B cell (primary cell): Measurements from ENCODE around the gene SETD1A. TPM values are rescaled to one million over a fixed set of nuclear protein-coding genes. Genes with fewer than 3 reads are reported as not detected.

ENCODE experiments used
- ATAC-seq: fragments of 200-7000 bp; cut with Tn5 transposase; one replicate; pipeline ENCODE4 v1.10.0; 2021; ENCODE audit warnings: low read depth, mild to moderate bottlenecking, moderate number of reproducible peaks, moderate library complexity
- CTCF ChIA-PET: fragments of 350-600 bp; sonication (Branson Sonifier 250); formaldehyde crosslinking; loops from one replicate; lab custom pipeline; 2021; ENCODE audit warnings: antibody characterized with exemption, inconsistent platforms; lab: Charles Lee
- POLR2A ChIA-PET: fragments of 350-600 bp; sonication (Branson Sonifier 250); formaldehyde crosslinking; loops from one replicate; lab custom pipeline; 2021; ENCODE audit warnings: antibody characterized with exemption; lab: Charles Lee
- DNase-seq: peaks from one replicate; pipeline ENCODE4 v3.0.0; 2013
- H2AFZ ChIP-seq: 2 replicates; pipeline ENCODE4 v1.6.1; 2012; ENCODE audit warnings: mild to moderate bottlenecking, low read depth, low read length; ENCODE audit not compliant: insufficient read depth, poor library complexity, severe bottlenecking
- H3K27ac ChIP-seq, 2 donors: 1 replicate in 1 of 2; 2 replicates in 1 of 2; pipeline ENCODE4 v1.5.1; 2012 to 2013; ENCODE audit warnings: low read length in 2 of 2, mild to moderate bottlenecking in 2 of 2, moderate library complexity in 1 of 2
- H3K27me3 ChIP-seq, 4 experiments: fragments of 200-600 bp in 1 of 4; sonication (generic) in 1 of 4; replicated peaks in 1 of 4; 1 replicate in 2 of 4; 2 replicates in 2 of 4; pipeline versions ENCODE4 v1.6.1 to v1.7.0; 2013 to 2016; ENCODE audit warnings: low read length in 3 of 4, mild to moderate bottlenecking in 2 of 4, mixed read lengths in 1 of 4, moderate library complexity in 1 of 4; ENCODE audit not compliant: insufficient read depth in 4 of 4, control insufficient read depth in 3 of 4; ENCODE audit errors: control extremely low read depth in 1 of 4
- H3K36me3 ChIP-seq, 2 experiments: replicated peaks in 1 of 2; 1 replicate in 1 of 2; 2 replicates in 1 of 2; pipeline versions ENCODE4 v1.6.1 to v1.7.1; 2013; ENCODE audit warnings: low read length in 1 of 2; ENCODE audit not compliant: insufficient read depth in 2 of 2, control insufficient read depth in 1 of 2; ENCODE audit errors: control extremely low read depth in 1 of 2, extremely low read depth in 1 of 2
- H3K4me1 ChIP-seq, 2 donors: fragments of 200-600 bp in 1 of 2; sonication (generic) in 1 of 2; 1 replicate in 1 of 2; 2 replicates in 1 of 2; pipeline versions ENCODE4 v1.5.1 to v1.6.1; 2013 to 2017; ENCODE audit warnings: low read length in 2 of 2; ENCODE audit not compliant: control insufficient read depth in 2 of 2, insufficient read depth in 2 of 2
- H3K4me2 ChIP-seq: replicated peaks from 2 replicates; pipeline ENCODE3; 2012; ENCODE audit warnings: mild to moderate bottlenecking, low read depth, low read length; ENCODE audit not compliant: poor library complexity, severe bottlenecking
- H3K4me3 ChIP-seq, 5 experiments: fragments of 200-600 bp in 1 of 5; sonication (generic) in 1 of 5; 1 replicate in 3 of 5; 2 replicates in 2 of 5; pipeline versions ENCODE4 v1.5.1 to v1.7.0; 2011 to 2016; ENCODE audit warnings: low read length in 4 of 5, mild to moderate bottlenecking in 4 of 5, low read depth in 2 of 5, control low read depth in 1 of 5, moderate library complexity in 1 of 5; ENCODE audit not compliant: insufficient read depth in 1 of 5; ENCODE audit errors: control extremely low read depth in 1 of 5, extremely low read depth in 1 of 5
- H3K79me2 ChIP-seq: fragments of 200-600 bp; sonication (generic); one replicate; pipeline ENCODE4 v1.6.0; 2016; ENCODE audit warnings: low read length; ENCODE audit not compliant: control insufficient read depth, insufficient read depth
- H3K9ac ChIP-seq: fragments of 200-600 bp; sonication (generic); 2 replicates; pipeline ENCODE4 v1.6.1; 2017; ENCODE audit warnings: mild to moderate bottlenecking, low read length, moderate library complexity
- H3K9me3 ChIP-seq, 3 donors: one replicate each; pipeline versions ENCODE4 v1.6.1 to v1.7.1; 2013; ENCODE audit warnings: low read length in 2 of 3; ENCODE audit not compliant: control insufficient read depth in 2 of 3, insufficient read depth in 1 of 3; ENCODE audit errors: control extremely low read depth in 1 of 3
- H4K20me1 ChIP-seq: 2 replicates; pipeline ENCODE4 v1.6.0; 2012; ENCODE audit warnings: mild to moderate bottlenecking, low read length; ENCODE audit not compliant: insufficient read depth, control insufficient read depth, poor library complexity, severe bottlenecking
- H3K27ac Mint-ChIP-seq: one replicate; pipeline ENCODE4 v1.8.0; 2021; ENCODE audit warnings: mixed read lengths
- H3K27me3 Mint-ChIP-seq: one replicate; pipeline ENCODE4 v1.8.0; 2021; ENCODE audit warnings: mixed read lengths
- H3K4me1 Mint-ChIP-seq: one replicate; pipeline ENCODE4 v1.8.0; 2021; ENCODE audit warnings: mixed read lengths
- H3K4me3 Mint-ChIP-seq: one replicate; pipeline ENCODE4 v1.8.0; 2021; ENCODE audit warnings: mixed read lengths
- H3K9me3 Mint-ChIP-seq: one replicate; pipeline ENCODE4 v1.8.0; 2022; ENCODE audit warnings: mixed read lengths; ENCODE audit not compliant: insufficient read depth
- EZH2 ChIP-seq: IDR thresholded peaks from 2 replicates; pipeline ENCODE4 v1.6.1; 2012; ENCODE audit warnings: borderline replicate concordance, low read depth, mild to moderate bottlenecking, moderate library complexity, low read length; ENCODE audit not compliant: insufficient read depth, poor library complexity, severe bottlenecking
- WGBS: methylation state at CpG from one replicate; pipeline ENCODE4 v1.1.5; 2013; ENCODE audit warnings: missing lambda C conversion rate; ENCODE audit not compliant: insufficient coverage; 5-methylcytosine and 5-hydroxymethylcytosine counted together
- intact Hi-C: fragments of 100-400 bp; cut with micrococcal nuclease; formaldehyde crosslinking; loops from one replicate; pipeline ENCODE4 v1.10.0; 2022
- polyA plus RNA-seq: library from polyadenylated mRNA; depleted of rRNA; stranded (reverse); fragments of >200 nt; gene quantifications from 2 replicates; pipeline ENCODE4 v1.2.3, GENCODE V29; 2012
- total RNA-seq, 2 donors: library from RNA; stranded (reverse); fragments of 120-200 nt in 1 of 2; gene quantifications; 1 replicate in 1 of 2; 2 replicates in 1 of 2; pipeline versions ENCODE4 v1.2.3 to v1.2.4, GENCODE V29; 2013 to 2022
- TF ChIP-seq, protein P1 (sequence below): fragments of 200-600 bp; IDR thresholded peaks from one replicate; pipeline ENCODE4 v1.8.0; 2022; ENCODE audit warnings: antibody characterized with exemption, mild to moderate bottlenecking

The SETD1A gene
- total and polyA plus RNA-seq, 2 donors (not counting 1 experiment from before 2014, with no cell fraction given), result 11.5 to 39.5 TPM

DNA sequence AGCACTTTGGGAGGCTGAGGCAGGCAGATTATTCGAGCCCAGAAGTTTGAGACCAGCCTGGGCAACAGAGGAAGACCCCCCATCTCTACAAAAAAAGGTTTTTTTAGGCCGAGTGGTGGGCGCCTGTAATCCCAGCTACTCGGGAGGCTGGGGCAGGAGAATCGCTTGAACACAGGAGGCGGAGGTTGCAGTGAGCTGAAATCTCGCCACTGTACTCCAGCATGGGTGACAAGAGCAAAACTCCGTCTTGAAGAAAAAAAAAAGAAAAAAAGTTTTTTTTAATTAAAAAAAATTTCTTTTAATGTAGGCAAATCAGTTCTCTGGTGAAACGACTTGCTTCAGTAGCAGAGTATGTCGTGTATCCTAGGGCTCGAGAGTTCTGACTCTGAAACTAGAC, 38.4 kb downstream of the SETD1A start:
- Histone ChIP-seq H2AFZ (peak overlapping the region; percentile 96), H3K27ac (no peak overlapping the region), H3K9ac (no peak overlapping the region), H3K79me2 (no peaks in the 10 kb centered on the region), H4K20me1 (no peaks in the 10 kb centered on the region), H3K9me3 (peaks cover 0 to 5% (median 0%) of the 10 kb centered on the region in 3 donors), H3K4me2 (peak overlapping the region; percentile 88), H3K27me3 (peaks cover 0 to 7% (median 0%) of the 10 kb centered on the region in 4 experiments), H3K4me3 (peak overlapping the region in 2 of 5 experiments; percentile 61 to 72), H3K36me3 (no peaks in the 10 kb centered on the region), H3K4me1 (peaks cover 9 to 13% of the 10 kb centered on the region in 2 donors)
- ChIA-PET POLR2A (interaction anchor here (0.7 to 1.6 kb wide), 2 partner anchors 9 to 147 kb away, joined by 6 to 7 read pairs; no protein-coding TSS in a partner anchor), CTCF (interaction anchor here (1.8 kb wide), 1 partner anchor 146 kb away, joined by 6 read pairs; no protein-coding TSS in a partner anchor)
- ATAC-seq (no peak), DNase-seq (no peak)
- Mint-ChIP-seq H3K9me3 (no peaks in the 10 kb centered on the region), H3K4me1 (peaks cover 9% of the 10 kb centered on the region), H3K27me3 (no peaks in the 10 kb centered on the region), H3K27ac (peak overlapping the region; percentile 83), H3K4me3 (peak overlapping the region; percentile 86)
- 72% methylated on average over 8 of the region's 11 CpGs for WGBS
- TF ChIP-seq, protein P1, sequence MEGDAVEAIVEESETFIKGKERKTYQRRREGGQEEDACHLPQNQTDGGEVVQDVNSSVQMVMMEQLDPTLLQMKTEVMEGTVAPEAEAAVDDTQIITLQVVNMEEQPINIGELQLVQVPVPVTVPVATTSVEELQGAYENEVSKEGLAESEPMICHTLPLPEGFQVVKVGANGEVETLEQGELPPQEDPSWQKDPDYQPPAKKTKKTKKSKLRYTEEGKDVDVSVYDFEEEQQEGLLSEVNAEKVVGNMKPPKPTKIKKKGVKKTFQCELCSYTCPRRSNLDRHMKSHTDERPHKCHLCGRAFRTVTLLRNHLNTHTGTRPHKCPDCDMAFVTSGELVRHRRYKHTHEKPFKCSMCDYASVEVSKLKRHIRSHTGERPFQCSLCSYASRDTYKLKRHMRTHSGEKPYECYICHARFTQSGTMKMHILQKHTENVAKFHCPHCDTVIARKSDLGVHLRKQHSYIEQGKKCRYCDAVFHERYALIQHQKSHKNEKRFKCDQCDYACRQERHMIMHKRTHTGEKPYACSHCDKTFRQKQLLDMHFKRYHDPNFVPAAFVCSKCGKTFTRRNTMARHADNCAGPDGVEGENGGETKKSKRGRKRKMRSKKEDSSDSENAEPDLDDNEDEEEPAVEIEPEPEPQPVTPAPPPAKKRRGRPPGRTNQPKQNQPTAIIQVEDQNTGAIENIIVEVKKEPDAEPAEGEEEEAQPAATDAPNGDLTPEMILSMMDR, result no peak
- TF ChIP-seq EZH2, result no peak
- intact Hi-C loops, result no loop called here

DNA sequence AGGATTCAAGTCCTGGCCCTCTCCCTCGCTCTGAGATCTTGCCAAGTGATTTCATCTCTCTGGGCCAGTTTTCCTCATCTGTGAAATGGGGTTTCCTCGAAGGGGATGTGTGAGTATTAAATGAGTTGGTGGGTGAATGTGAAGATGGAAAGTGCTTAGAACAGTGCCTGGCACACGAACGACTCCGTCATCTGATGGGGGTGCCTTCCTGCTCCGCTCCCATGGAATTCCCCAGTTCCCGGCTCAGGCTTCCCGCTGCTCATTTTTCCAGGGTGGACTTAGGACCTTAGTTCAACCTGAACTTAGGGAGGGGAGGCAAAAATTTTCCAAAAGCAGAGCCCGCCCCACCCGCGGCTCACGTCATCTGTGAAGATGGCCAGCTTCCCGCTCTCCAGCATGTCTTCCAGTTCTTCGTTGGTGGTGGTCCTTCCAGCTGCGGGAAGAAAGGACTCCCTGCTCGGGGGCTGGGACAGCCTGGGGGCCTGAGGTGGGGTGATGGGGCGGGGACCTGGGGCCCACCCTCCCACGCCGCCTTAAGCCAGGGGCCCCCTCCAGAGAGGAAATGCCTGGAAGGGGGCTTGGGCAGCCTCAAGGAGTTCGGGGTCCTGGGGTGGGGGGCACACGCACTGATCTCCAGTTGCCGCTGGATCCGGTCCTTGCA, 38.9 kb downstream of the SETD1A start:
- peak; percentile 26 for DNase-seq
- H3K4me3 Mint-ChIP-seq, result peak overlapping the region; percentile 91
- ATAC-seq, result peak; percentile 2
- Histone ChIP-seq H3K4me2 (peak overlapping the region; percentile 88), H4K20me1 (no peaks in the 10 kb centered on the region), H3K27me3 (peaks cover 0 to 7% (median 0%) of the 10 kb centered on the region in 4 experiments), H3K4me1 (peaks cover 9 to 13% of the 10 kb centered on the region in 2 donors), H3K79me2 (no peaks in the 10 kb centered on the region), H3K9me3 (peaks cover 0 to 5% (median 0%) of the 10 kb centered on the region in 3 donors), H3K9ac (peak overlapping the region; percentile 72), H3K27ac (peak overlapping the region; percentile 29 to 62), H3K4me3 (peak overlapping the region in 4 of 5 experiments; percentile 54 to 72 (median 66)), H3K36me3 (no peaks in the 10 kb centered on the region), H2AFZ (peak overlapping the region; percentile 96)
- TF ChIP-seq EZH2, result no peak
- TF ChIP-seq, protein P1, result no peak
- H3K27me3 Mint-ChIP-seq, result no peaks in the 10 kb centered on the region
- no peaks in the 10 kb centered on the region for H3K9me3 Mint-ChIP-seq
- ChIA-PET CTCF (interaction anchor here (1.0 to 1.8 kb wide), 3 partner anchors 11 to 146 kb away, joined by 3 to 6 read pairs (median 4); partner anchors contain the start of gene ZNF668), POLR2A (interaction anchor here (0.7 to 1.6 kb wide), 3 partner anchors 9 to 183 kb away, joined by 6 to 7 read pairs (median 6); partner anchors contain the start of gene FUS)
- H3K4me1 Mint-ChIP-seq, result peaks cover 9% of the 10 kb centered on the region
- intact Hi-C loops, result no loop called here
- peak overlapping the region; percentile 92 for H3K27ac Mint-ChIP-seq
- 36% methylated on average over 14 of the region's 23 CpGs for WGBS
